GM18526 (cell line): Measurements from ENCODE around the gene NFATC2.

Experiments
- POLR2A ChIP-seq: IDR thresholded peaks from 3 replicates; pipeline ENCODE4 v1.6.1; 2011; ENCODE audit not compliant: insufficient read length; ENCODE audit errors: extremely low read depth

NFATC2 gene

DNA sequence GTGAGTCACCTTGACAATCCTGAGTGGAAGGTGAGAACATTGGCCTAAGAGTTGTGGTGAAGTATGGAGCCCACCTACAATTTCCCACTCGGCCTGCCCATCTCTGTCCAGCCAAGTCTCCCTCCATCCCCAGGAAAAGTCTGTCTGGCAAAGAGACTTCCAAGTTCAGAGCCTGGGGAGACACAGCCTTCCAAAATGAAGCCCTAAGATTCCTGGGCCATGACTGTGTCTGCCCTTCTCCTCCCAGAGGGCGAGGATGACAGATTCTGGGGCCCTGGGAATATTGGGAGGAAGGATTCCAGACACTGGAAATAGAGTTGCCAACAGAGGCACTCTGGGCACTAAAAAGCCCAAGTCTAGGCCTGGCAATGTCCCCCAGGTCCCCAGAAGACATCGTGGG is 176.8 kb downstream of the NFATC2 start:
- TF ChIP-seq POLR2A, result no peak

DNA sequence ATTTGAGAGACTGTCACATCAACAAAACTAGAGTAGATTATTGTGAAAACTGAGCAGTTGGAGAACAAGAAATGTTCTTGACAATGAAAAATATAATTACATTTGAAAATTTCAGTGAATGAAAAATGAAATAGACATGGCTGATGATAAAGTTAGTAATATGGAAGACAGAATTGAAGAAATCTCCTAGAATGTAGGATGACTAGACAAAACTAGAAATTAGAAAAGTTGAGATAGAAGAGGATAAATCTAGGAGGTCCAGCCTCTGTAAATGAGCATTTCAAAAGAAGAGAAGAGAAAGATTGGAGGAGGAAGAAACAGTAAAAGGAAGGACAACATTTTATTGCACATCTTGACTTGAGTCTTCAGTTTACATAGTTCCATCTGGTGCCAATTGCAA is 178.7 kb downstream of the NFATC2 start:
- no peak for TF ChIP-seq POLR2A

DNA sequence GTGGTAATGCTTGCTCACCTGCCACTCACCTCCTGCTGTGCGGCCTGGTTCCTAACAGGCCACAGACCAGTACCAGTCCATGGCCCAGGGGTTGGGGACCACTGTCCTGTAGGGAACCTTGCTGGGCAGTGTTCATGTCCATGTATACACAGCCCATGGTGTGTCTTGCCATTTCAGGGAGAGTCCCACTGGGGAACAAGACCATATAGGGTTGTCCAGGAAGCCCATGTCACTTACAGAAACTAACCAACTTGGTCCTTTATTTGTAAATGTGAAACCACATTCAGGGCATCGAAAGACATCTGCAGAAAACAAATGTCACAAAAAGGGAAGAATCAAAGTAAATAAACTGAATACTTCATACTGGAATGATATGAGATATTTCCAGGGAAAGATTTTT is 179.1 kb downstream of the NFATC2 start:
- TF ChIP-seq POLR2A, result no peak

DNA sequence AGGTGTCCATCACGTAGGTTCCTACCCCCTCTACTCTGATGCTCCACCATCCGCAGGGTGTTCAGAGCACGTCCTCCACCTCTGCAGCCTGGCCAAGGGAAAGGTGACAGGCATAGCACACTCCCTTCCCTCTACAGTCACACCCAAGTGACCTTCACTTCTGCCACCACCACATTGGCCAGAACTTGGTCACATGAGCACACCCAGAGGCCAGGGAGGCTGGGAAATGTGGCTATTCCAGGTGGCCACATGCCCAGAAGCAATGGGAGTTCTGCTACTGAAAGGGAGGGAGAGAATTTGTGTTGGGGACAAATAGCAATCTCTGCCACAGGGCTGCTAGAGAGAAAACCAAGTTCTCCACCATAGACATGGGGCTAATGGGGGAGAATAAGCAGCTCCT is 180.3 kb downstream of the NFATC2 start:
- no peak for TF ChIP-seq POLR2A

DNA sequence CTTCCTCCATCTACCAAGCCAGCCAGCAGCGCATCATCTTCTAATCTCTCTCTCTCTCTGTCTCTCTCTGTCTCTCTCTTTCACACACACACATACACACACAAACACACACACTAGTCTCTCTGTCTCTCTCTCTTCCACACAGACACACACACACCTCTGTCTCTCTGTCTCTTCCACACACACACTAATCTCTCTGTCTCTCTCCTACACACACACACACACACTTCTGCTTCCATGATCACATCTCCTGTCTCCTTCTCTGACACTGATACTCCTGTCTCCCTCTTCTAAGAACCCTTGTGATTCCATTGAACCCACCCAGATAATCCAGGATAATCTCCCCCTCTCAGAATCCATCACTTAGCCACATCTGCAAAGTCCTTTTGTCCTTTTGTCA is 181.3 kb downstream of the NFATC2 start:
- no peak for TF ChIP-seq POLR2A

DNA sequence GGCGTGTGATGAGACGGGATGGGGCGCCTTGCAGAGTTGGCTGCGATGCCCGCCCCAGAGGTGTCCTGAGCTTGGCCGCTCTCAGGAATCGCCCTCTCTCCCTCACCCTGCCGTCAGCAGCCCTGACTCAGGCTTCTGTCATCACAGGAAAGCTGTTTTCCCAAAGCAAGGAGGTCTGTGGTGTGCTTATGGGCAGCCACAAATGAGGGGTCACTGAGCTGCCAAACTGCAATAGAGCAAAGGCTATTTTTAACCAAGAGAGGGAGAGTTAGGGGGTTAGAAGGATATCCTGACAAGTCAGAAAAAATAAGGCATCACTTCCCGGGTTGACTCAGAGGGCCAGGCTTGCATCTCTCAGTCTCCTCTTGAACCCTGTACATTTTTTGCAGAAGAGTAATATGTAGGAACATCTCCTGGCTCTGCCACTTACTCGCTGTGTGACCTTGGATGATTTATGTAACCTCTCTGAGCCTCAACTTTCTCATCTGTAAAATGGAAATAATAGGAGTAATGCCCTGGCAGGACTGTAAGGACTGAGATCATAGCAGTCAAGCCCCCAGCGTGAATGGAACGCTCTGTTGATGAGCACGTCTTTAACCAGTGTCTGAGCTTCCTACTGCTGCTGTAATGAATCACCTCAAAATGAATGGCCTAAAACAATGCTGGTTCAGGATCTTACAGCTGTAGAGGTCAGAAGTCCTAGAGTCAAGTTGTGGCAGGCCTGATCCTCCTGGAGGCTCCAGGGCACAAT is 181.9 kb downstream of the NFATC2 start:
- no peak for TF ChIP-seq POLR2A

DNA sequence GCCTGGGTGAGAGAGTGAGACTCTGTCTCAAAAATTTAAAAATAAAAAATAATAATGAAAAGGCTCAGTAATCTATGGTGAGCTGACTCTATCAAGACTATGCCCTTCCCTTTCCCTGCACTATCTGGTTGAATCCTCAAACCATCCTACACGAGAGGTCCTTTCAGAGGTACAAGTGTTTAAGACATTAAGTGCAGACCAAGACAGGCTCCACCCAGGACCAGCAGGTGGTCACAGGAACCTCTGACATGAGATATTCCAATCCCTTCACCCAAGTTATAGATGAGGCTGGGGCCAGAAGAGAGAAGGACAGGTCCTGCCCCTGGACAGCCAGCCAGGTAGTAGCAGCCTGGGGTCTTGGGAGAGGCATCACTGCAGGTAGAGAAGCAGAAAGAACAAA is 182.6 kb downstream of the NFATC2 start:
- no peak for TF ChIP-seq POLR2A

DNA sequence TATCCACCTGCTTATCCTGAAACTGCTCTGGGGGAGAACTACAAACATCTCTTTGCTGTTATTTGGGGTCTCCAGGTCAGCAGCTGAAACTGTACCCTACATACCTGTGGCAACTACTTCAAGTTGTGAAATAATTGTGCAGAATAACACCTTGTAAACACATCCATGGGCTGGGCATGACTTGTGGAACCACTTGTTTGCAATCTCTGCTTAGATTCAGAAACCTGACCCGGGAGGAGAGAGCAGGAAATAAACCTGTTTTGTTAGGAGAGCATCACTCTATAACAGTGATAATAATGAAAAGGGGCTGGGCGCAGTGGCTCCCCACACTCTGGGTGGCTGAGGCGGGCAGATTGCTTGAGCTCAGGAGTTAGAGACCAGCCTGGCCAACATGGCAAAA is 183.1 kb downstream of the NFATC2 start:
- no peak for TF ChIP-seq POLR2A

DNA sequence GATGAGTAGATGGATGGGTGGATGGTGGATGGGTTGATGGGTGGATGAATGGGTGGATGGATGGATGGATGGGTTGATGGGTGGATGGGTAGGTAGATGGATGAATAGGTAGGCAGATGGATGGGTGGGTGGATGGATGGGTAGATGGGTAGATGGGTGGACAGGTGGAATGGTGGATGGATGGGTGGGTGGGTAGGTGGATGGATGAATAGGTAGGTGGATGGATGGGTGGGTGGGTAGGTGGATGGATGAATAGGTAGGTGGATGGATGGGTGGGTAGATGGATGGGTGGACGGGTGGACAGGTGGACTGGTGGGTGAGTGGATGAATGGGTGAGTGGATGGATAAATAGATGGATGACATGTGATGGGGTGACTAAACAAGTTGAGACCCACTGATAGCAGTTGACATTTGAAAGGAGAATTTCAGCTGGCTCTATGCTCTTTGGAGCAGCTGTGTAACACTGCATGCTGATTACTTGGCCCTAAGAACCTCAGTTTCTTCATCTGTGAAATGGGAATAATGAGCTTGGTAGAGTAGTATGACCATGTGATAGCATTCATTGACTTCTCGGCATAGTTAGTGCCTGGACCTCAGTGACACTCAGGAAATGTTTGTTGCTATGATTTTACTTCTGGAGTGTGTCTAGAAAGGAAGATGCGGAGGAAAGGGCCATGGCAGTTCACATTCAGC is 184.3 kb downstream of the NFATC2 start:
- TF ChIP-seq POLR2A, result no peak

DNA sequence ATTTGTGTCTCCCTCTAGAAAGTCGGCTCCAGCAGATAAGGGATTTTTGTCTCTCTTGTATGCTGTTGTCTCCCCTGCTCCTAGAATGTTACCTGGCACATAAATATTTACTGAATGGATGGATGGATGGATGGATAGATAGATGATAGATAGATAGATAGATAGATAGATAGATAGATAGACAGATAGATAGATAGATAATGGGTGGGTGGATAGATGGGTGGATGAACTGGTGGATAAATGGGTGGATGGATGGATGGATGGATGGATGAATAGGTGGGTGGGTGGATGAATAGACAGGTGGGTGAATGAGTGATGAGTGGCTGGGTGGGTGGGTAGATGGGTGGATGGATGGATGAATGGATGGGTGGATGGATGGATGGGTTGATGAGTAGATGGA is 185.0 kb downstream of the NFATC2 start:
- no peak for TF ChIP-seq POLR2A

DNA sequence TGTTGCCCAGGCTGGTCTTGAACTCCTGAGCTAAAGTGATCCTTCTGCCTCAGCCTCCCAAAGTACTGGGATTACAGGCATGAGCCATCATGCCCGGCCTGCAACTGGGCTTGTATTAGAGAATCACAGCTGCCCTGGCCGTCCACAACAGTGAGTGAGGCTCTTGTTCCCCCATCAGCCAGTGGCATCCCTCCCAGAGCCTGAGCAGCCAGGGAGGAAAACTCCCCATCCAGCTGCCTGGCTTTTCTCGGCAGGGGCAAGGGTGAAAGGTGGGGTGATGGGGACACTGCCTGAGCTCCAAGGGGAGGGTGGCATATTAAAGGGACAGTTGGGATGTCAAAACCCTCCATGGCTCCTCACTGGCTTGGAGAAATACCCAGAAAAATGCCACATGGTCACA is 185.6 kb downstream of the NFATC2 start:
- no peak for TF ChIP-seq POLR2A

DNA sequence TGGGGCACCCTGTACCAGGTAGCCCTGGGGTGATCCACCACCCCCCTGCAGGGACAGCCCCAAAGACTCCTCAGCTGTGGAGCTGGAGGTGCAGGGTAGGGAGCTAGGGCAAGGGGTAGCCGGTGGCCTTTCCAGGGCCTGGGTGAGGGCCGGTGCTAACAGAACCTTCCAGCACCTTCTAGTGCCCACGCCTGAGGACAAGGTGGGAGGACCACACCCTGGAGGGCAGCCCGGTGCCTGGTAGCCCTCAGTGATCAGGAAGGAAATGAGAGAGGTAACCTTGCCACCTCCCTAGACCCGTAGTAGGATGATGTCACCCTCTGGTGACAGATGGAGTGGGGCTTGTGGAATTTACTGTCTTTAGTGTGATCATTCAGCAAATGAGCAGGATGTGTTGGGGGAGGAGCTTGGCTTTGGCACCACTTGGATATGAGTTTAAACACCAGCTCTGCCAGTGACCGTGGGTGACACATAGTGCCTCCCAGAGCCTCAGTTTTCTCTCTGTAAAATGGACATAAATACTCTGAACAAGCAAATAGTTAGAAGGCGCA is 187.7 kb downstream of the NFATC2 start:
- TF ChIP-seq POLR2A, result no peak

DNA sequence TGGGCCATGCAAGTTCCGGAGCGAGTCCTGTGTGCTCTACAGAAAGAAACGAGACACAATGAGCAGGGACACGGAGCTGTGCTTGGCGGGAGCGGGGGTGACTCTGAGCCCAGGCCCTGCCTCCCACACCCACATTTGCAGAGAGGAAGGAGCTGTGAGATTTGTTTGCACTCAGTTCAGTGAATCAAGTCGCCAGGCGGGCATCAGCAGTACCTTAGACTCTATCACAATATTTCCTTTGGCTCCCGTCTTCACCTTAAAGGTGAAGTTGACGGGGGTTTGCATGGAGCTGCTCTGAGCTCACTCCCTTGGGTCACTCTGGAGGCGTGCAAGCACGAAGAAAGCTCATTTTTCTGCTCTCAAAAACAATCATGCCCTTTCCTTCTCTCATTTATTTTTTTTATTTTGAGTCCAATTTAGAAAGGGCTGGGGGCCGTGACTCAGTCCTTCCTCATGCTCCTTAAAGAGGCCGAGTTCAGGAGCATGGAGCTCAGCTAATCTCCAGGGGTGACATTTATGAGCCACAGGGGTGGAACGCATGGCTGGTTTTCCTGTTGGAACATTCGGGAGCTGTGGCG is 188.2 kb downstream of the NFATC2 start:
- TF ChIP-seq POLR2A, result no peak

DNA sequence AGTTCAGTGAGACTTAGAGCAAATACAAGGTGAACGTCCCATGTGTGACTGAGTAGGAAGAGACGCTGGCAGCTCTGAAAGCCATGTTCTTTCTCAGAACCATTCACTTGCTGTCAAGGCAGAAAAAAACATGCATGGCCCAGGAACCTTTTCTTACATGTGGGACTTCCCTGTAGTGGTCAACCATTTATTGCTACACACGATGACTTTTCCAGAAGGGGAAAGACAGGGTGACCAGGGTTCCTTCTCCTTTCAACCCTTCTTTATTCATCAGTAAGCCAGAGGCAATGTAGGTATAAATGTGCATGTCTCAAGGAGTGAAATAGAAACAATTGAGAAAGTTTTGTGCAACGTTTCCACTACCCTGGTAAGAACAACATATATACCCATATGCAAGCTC is 189.0 kb downstream of the NFATC2 start:
- no peak for TF ChIP-seq POLR2A

DNA sequence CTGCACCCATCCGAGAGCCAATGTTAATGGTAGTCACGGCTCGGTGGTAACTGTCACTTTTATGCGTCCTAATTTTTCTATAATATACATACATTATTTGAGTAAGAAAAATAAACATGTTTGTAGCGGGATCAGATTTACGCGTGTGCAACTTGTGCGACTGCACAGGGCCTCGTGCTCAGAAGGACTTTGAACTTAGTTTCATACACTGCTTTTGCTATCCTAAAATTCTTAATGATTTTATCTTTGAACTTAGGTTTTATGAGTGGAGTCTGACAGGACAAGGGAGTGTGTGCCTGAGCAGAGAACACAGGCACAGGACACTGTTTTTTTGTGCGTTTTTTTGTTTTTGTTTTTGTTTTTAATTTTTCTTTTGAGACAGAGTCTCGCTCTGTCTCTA is 189.7 kb downstream of the NFATC2 start:
- TF ChIP-seq POLR2A, result no peak

DNA sequence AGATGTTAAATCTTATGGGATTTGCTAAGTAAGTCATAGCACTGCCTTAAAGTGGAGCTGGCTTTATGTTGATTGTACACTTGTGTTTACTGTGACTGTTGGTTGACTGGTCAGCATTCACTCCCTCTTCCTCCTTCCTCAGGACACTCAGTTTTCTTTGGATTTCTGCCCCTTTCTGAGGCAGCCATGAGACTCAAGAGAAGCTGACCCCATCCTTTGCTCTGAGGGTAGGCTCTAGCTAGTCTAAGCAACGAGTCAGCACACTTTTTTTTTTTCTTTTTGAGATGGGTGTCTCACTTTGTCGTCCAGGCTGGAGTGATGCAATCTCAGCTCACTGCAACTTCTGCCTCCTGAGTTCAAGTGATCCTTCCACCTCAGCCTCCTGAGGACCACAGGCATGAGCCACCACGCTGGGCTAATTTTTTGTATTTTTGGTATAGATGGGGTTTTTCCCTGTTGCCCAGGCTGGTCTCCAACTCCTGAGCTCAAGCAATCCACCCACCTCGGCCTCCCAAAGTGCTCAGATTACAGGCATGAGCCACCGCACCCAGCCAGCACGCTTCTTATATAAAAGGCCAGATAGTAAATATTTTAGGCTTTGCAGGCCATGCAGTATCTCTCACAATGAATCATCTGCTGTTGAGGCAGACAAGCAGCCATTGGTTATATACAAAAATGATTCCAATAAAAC is 191.4 kb downstream of the NFATC2 start:
- no peak for TF ChIP-seq POLR2A

DNA sequence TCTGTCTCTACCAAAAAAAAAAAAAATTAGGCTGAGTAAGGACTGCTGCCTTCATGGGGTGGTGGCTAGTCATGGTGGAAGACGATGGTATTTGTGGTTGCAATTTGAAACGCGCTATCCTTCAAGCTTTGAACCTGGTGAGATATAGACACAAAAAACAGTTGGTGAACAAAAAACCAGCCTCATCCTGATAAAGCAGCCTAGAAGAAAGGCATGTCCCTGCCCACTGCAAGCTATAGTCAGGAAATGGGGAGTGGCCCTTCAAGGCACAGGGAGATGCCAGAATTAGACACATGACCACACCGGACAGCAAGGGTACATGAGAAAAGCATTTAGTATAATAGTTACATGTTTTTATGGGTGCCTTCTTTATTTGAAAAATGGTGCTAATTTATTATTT is 193.6 kb downstream of the NFATC2 start:
- no peak for TF ChIP-seq POLR2A
